Measurements from ENCODE around the gene RAB25.
"Not testable (repeated sequence)": the region's sequence is repeated elsewhere in the genome, so short reads cannot be mapped to it uniquely, and the experiment has no call there.

RAB25 gene

DNA sequence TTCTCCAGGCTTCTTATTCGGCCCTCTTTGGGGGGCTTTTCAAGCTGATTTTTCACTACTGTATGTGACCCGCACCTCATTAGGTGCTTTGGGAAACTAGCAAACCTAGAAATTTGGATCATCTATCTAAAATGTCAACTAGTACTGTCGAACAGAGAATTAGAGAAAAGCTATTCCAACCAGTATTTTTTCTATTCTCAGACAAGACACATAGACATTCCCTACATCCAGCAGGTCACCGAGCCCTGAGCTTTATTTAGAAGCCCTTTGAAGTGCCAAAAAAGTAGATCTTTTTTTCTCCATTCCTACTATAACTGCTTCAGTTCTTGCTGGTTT, 39.9 kb upstream of the RAB25 start:
- no peaks in the 10 kb centered on the region for H3K27me3 ChIP-seq (ENCODE audit: insufficient read depth, low read depth, severe bottlenecking)
- peak overlapping the region; percentile 81 for H3K4me3 ChIP-seq (ENCODE audit: low read depth, low read length)
- H3K9me3 ChIP-seq (ENCODE audit: severe bottlenecking): no peaks in the 10 kb centered on the region
- DNase-seq: no peak
- H3K36me3 ChIP-seq: peaks cover 40% of the 10 kb centered on the region
- H3K27ac ChIP-seq: peak overlapping the region; percentile 77
- TF ChIP-seq CTCF (IDR thresholded peaks at IDR 0.05; ENCODE audit: low read depth, low read length): no peak

GRCh38 chr1:156021954-156022353, 39.0 kb upstream of the RAB25 start:
- no peak for TF ChIP-seq CTCF (IDR thresholded peaks at IDR 0.05; ENCODE audit: low read depth, low read length)
- no peaks in the 10 kb centered on the region for H3K9me3 ChIP-seq (ENCODE audit: severe bottlenecking)
- H3K27me3 ChIP-seq (ENCODE audit: insufficient read depth, low read depth, severe bottlenecking): no peaks in the 10 kb centered on the region
- peaks cover 31% of the 10 kb centered on the region for H3K36me3 ChIP-seq
- no peak for DNase-seq
- no peak overlapping the region for H3K4me3 ChIP-seq (ENCODE audit: low read depth, low read length)
- no peak overlapping the region for H3K27ac ChIP-seq

DNA sequence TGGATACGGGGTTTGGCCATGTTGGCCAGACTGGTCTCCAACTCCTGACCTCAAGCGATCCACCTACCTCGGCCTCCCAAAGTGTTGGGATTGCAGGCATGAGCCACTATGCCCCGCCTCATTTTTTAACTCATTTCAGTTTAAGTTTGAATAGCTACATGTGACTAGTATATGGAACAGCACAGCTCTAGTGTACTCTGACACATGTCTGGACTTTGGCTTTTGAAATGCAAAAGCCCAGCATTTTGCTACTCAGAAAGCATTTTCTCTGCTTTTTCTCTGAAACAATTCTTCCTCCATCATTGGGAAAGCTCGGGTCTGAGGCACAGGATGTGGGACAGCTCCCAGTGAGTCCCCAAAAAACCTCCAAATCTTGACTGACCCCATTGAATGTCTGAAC, 36.2 kb upstream of the RAB25 start:
- Histone ChIP-seq H3K27me3 (ENCODE audit: insufficient read depth, low read depth, severe bottlenecking) (no peaks in the 10 kb centered on the region), H3K9me3 (ENCODE audit: severe bottlenecking) (no peaks in the 10 kb centered on the region), H3K36me3 (peaks cover 4% of the 10 kb centered on the region), H3K4me3 (ENCODE audit: low read depth, low read length) (no peak overlapping the region), H3K27ac (no peak overlapping the region)
- TF ChIP-seq CTCF (IDR thresholded peaks at IDR 0.05; ENCODE audit: low read depth, low read length): no peak
- DNase-seq: no peak

- H3K9me3 ChIP-seq (ENCODE audit: severe bottlenecking): no peaks in the 10 kb centered on the region
- H3K27me3 ChIP-seq (ENCODE audit: insufficient read depth, low read depth, severe bottlenecking): no peaks in the 10 kb centered on the region
- H3K36me3 ChIP-seq: no peaks in the 10 kb centered on the region
- peak; percentile 90 for DNase-seq
- peak; percentile 100 for TF ChIP-seq CTCF (IDR thresholded peaks at IDR 0.05; ENCODE audit: low read depth, low read length)
- H3K4me3 ChIP-seq (ENCODE audit: low read depth, low read length): no peak overlapping the region
- no peak overlapping the region for H3K27ac ChIP-seq
Observed at GRCh38 chr1:156025876-156026275, 35.1 kb upstream of the RAB25 start.

- no peak for DNase-seq
- TF ChIP-seq CTCF (IDR thresholded peaks at IDR 0.05; ENCODE audit: low read depth, low read length): no peak
- Histone ChIP-seq H3K9me3 (ENCODE audit: severe bottlenecking) (no peaks in the 10 kb centered on the region), H3K36me3 (no peaks in the 10 kb centered on the region), H3K4me3 (ENCODE audit: low read depth, low read length) (no peak overlapping the region), H3K27ac (no peak overlapping the region), H3K27me3 (ENCODE audit: insufficient read depth, low read depth, severe bottlenecking) (no peaks in the 10 kb centered on the region)
Observed at GRCh38 chr1:156026588-156026987, 34.4 kb upstream of the RAB25 start.

GRCh38 chr1:156033011-156033410, 27.9 kb upstream of the RAB25 start:
- Histone ChIP-seq H3K9me3 (ENCODE audit: severe bottlenecking) (no peaks in the 10 kb centered on the region), H3K4me3 (ENCODE audit: low read depth, low read length) (no peak overlapping the region), H3K36me3 (peaks cover 21% of the 10 kb centered on the region), H3K27me3 (ENCODE audit: insufficient read depth, low read depth, severe bottlenecking) (no peaks in the 10 kb centered on the region), H3K27ac (no peak overlapping the region)
- TF ChIP-seq CTCF (IDR thresholded peaks at IDR 0.05; ENCODE audit: low read depth, low read length): no peak
- DNase-seq: no peak

- DNase-seq; H3K27me3 ChIP-seq (ENCODE audit: insufficient read depth, low read depth, severe bottlenecking); H3K9me3 ChIP-seq (ENCODE audit: severe bottlenecking); H3K27ac ChIP-seq; H3K4me3 ChIP-seq (ENCODE audit: low read depth, low read length): not testable (repeated sequence)
- H3K36me3 ChIP-seq: peaks cover 40% of the 10 kb centered on the region
Observed at GRCh38 chr1:156034991-156035390, 26.0 kb upstream of the RAB25 start.
